Inferior parietal cortex (tissue), 1 donor: ENCODE results near the gene ALG14.
"Not testable (repeated sequence)": the region's sequence is repeated elsewhere in the genome, so short reads cannot be mapped to it uniquely, and the experiment has no call there.

Source experiments
- DNase-seq: peaks from one replicate; pipeline ENCODE4 v3.0.0-alpha.2; 2016; ENCODE audit errors: extremely low spot score

ALG14 gene

DNA sequence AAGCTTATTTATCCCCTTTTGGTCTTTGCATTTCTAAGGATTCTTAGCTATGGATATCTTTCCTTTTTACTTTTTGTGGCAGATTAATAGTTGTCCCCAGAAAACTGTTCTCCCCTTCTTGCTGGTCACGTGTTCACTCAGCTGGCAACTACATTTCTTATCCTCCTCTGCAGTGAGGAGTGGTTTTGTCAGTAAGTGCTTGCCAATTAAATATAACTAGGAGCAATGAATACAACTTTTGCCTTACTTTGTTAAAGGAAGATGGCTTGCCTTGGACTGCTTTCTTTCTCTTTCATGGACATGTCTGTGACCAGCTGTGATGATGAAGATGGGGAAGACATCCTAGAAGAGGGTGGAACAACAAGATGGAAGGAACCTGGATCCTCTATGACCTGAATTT is 15.6 kb upstream of the ALG14 start:
- no peak for DNase-seq

DNA sequence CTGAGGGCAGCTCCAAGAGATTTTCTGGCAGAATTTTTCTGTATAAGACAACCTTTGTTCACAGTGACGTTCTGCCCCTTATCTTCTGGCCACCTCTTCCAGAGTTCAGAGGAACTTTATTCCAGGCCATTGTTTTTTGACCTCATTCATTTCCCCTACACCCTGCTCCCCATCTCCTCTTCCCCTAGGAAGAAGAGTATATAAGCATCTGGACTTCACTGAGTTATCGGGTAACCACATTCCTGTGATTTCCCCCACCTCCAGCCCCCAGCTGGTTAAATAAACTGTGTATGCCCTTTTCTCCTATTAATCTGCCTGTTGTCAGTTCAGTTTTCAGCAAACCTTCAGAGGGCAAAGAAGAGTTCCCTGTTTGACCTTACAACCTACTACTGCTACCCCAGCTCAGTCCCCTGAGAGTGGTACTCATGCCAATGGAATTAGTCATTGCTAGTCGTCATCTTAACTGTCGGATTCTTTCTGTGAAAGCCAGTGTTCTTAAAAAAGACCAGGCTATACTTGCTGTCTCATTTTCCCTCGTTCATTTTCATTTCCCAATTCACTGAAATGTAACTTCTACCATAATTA is 14.3 kb upstream of the ALG14 start:
- DNase-seq: no peak

DNA sequence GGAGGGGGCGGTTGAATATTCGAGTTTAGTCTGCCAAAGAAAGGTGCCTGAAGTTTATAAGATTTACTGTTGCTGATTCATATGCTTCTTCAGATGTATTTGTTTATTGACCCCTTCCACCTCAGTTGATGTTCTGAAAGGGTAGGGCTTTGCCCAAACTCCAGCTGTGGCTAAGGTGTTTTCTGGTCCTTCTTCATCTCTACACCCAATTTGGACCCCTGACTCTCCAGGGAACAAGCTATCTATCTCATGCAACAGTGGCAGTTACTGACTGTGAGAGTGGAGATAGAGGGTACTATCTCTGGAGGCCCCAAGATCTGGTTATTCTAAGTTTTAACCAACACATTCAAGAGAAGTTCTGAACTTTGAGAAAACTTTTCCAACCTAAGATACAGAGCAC is 12.6 kb upstream of the ALG14 start:
- no peak for DNase-seq

DNA sequence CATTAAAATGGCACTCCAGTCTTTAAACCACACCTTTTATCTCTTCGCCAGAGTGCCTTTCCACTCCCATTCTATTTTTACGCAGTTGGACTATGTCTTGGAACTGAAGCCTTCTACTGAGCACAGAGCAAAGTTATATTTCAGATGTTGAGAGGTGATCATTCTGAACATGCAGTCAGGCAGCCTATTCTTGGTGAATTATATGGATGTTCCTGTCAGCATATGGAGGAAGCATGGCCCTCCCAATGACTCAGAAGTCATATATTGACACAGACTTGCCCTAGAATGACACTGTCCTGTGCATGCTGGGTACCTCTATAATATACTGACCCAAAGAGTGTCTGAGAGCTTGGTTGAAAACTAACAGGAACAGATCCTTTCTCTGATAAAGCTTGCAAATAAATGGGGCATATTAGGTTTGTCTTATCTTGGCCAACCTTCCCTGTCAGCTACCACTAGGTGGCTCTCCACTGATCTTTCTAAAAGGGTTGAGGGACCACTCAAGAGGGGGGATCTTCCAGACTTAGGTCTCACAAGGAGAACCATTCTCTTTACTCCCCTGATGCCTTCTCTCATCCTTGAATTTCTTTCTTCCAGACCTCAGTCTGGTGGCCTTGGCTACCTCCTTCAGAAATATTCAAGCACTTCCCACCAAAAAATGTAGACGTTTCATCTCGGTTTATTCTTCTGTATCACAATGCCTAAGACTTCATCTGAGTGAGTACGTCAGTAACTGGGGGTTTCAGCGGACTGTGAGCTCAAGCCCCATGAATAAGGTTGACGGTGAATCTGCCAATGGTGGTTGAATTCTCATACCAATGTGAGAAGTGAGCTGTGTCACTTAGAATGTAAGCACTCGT is 11.8 kb upstream of the ALG14 start:
- DNase-seq: peak; percentile 70

DNA sequence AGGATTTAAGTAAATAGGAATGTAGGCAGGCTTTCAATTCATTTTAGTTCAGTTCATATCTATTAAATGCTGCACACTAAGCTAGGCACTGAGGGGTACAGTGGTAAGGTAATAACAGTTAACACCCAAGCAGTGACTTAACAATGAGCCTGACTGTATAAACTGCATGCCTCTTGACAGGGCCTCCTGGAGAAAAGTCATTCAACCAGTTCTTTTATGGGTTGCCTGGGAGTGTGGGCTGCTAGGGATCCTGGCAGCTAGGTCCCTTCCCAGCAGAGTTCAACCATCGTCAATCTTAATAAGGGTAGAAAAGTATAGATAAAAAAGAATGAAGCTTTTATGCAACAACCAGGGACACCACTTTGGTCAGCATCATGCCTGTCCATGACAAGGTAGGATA is 8.1 kb upstream of the ALG14 start:
- no peak for DNase-seq

GRCh38 chr1:95080446-95080845 is 7.7 kb upstream of the ALG14 start:
- DNase-seq: no peak

GRCh38 chr1:95076034-95076433 is 3.3 kb upstream of the ALG14 start:
- DNase-seq: no peak

DNA sequence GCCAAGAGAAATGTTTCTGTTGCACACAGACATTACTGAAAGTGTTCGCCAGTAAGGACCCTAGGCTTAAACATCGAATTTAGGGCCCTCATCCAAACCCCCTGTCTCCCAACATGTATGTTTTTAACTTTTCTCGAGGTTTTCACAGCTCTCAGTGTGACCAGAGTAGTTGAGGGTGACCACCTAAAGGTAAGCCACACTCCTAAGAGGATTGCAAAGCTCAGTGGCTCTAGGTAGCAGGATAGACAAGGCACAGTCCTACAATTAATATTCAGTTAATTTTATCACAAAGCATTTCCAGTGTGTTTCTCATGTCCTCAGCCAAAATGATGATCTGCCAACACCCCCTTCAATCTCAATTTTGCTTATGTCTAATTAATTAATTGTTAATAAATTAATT is 695 bp upstream of the ALG14 start:
- no peak for DNase-seq

GRCh38 chr1:95072117-95072516 is 634 bp downstream of the ALG14 start:
- DNase-seq: no peak

- DNase-seq: no peak
Measured at GRCh38 chr1:95071539-95071938, 1.2 kb downstream of the ALG14 start.

DNA sequence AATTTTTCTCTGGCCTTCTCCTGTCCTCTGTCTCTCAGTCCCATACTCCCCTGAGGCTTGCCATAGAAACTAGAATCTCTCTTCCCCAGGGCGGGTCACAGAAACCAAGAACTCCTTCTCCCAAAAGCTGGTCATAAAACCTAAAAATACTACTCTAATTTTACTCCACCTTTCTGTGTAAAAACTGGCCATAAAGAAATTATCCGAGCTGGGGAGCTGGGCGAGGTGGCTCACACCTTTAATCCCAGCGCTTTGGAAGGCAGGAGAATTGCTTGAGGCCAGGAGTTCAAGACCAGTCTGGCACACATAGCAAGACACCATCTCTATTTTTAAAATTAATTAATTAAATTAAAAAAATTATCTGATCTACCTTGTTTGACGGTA is 3.0 kb downstream of the ALG14 start:
- no peak for DNase-seq

- DNase-seq: no peak
Measured at GRCh38 chr1:95068956-95069709, 3.6 kb downstream of the ALG14 start.

DNA sequence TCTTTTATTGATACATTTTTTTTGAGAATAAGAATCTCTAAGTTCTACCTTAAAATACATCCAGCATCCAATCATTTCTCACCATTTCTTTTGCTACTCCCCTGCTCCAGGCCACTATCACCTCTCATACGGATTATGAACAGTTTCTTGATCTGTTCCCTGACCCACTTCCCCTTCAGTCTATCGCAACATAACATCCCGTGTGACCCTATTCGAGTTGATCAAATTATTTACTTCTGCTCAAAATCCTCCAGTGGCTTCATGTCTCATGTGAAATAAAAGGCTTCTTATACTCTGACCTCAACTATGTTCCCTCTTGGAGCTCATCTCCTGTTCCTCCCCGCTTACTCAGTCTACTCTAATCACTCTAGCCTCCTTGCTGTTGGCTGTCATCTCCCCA is 5.2 kb downstream of the ALG14 start:
- DNase-seq: no peak

GRCh38 chr1:95067062-95067461 is 5.7 kb downstream of the ALG14 start:
- no peak for DNase-seq

DNA sequence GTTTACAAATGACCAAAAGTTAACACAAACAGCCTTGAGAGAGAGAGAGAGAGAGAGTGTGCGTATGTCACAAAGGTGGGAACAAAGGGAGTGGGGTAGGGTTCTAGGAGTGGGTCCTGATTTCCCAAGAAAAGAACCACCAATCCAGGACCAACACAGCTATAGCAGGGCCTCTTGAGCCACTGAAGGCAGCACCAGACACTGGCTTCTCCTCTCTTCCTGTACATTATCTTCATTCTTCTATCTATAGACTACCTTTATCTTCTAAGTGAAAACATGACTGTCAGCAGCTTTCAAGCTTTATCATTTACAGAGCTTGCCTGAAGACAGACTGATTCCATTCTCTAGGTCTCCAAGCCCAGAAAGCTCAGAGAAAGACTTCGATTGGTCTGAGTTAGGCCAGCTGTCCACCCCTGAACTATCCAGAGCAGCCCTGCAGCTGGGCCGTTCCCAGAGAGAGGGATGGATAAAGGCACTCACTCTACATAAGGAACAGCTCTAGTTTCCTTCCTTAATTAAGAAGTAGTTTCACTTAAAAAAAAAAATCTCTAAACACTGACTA is 11.2 kb downstream of the ALG14 start:
- DNase-seq: no peak

GRCh38 chr1:95058974-95059373 is 13.8 kb downstream of the ALG14 start:
- DNase-seq: no peak

- no peak for DNase-seq
Measured at GRCh38 chr1:95057351-95057750, 15.4 kb downstream of the ALG14 start.

GRCh38 chr1:95049935-95050334 is 22.8 kb downstream of the ALG14 start:
- no peak for DNase-seq

DNA sequence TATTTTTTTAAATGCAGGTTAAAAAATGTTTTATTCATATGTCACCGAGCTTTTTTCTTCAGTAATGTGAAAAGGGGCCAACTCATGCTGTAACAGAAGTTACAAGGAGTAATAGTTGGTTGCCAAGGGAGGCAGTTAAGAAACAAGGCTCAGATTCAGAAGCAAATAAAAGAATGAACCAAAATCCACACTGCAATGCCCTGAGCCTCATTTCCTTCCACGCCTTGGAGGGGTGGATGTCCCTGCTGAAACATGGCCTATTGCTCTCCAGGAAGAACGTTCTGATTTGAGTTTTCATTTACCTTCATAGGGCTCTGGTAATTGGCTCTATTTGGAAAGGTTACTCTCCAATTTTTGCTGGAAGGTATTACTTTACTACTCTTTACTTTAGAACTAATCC is 24.4 kb downstream of the ALG14 start:
- no peak for DNase-seq

GRCh38 chr1:95047624-95048023 is 25.1 kb downstream of the ALG14 start:
- not testable (repeated sequence) for DNase-seq

DNA sequence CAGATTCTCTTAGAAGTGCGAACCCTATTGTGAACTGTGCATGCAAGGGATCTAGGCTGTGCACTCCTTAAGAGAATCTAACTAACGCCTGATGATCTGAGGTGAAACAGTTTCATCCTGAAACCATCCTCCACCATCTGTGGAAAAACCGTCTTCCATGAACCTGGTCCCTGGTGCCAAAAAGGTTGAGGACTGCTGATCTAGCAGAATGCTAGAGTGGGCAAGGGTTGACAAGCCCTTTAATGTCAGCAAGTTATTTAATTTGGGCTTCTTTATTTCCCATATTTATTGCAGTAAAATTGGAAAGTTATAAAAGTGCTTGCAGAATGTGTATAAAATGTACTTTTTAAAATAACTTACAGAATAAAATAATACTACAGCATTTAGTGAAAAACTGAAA is 26.4 kb downstream of the ALG14 start:
- DNase-seq: no peak

DNA sequence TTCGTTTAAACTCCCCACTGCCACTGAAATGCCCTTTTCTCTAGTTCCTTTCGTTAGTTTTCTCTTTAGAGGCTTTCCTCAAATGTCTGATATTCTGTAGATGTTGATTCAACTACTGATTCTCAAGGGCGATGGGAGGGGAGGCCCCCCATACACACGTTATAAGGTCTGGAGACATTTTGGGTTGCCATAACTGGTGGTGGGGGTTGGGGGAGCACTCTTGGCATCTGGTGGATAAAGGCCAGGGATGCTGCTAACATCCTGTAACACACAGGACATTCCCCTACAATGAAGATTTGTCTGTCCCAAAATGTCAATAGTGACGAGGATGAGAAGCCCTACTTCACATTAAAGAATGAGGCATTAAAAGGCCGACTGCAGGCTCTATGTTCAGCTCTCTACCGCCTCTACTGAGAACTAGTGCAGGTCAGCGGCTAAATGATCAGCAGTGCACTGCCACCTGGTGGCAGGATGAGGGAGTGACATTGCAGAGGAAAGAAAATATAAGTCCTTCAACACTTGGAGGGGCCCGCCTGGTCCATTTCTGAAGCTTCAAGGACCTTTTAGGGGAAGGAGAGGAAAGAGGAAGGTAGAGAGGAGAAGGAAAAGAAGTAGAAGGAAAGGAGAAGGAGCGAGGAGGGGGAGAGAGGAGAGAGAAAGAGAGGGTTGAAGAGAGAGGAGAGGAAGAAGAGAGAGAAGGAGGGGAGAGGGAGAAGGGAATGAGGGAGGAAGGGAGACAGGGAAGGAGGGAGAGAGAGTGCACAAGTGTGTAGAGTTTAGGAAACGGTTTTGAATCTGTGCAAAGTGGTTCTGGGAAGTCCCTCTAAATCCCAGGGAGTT is 29.4 kb downstream of the ALG14 start:
- peak; percentile 95 for DNase-seq
